CD4-positive, alpha-beta T cell (primary cell): Measurements from ENCODE around the gene HMG20B. TPM values are rescaled to one million over a fixed set of nuclear protein-coding genes. Genes with fewer than 3 reads are reported as not detected.

Experiments used
- ATAC-seq: fragments of 200-7000 bp; cut with Tn5 transposase; one replicate; pipeline ENCODE4 v1.10.0; 2022; ENCODE audit warnings: mild to moderate bottlenecking; ENCODE audit not compliant: poor library complexity
- CTCF ChIA-PET: fragments of 350-600 bp; sonication (Branson Sonifier 250); formaldehyde crosslinking; loops from one replicate; lab custom pipeline; 2021; ENCODE audit warnings: antibody characterized with exemption, inconsistent platforms; lab: Charles Lee
- POLR2A ChIA-PET: fragments of 350-600 bp; sonication (Branson Sonifier 250); formaldehyde crosslinking; loops from one replicate; lab custom pipeline; 2021; ENCODE audit warnings: antibody characterized with exemption, inconsistent platforms; lab: Charles Lee
- DNase-seq, 14 experiments: peaks; one replicate each; pipeline ENCODE4 v3.0.0-alpha.2; 2013 to 2020; ENCODE audit warnings: mixed read lengths in 2 of 14
- H3K27ac ChIP-seq, 2 donors: one replicate each; pipeline versions ENCODE4 v1.5.1 to v1.7.0; 2013; ENCODE audit warnings: low read length in 2 of 2, low read depth in 1 of 2, mild to moderate bottlenecking in 1 of 2
- H3K27me3 ChIP-seq, 2 experiments: 1 replicate in 1 of 2; 2 replicates in 1 of 2; pipeline versions ENCODE4 v1.6.1 to v1.7.0; 2013; ENCODE audit warnings: low read length in 2 of 2, control low read depth in 1 of 2, mild to moderate bottlenecking in 1 of 2, moderate library complexity in 1 of 2; ENCODE audit not compliant: insufficient read depth in 2 of 2, control insufficient read depth in 1 of 2
- H3K36me3 ChIP-seq: one replicate; pipeline ENCODE4 v1.6.1; 2013; ENCODE audit warnings: low read length, control low read depth; ENCODE audit not compliant: insufficient read depth
- H3K4me1 ChIP-seq: one replicate; pipeline ENCODE4 v1.6.1; 2013; ENCODE audit warnings: low read length, control low read depth; ENCODE audit not compliant: insufficient read depth
- H3K4me3 ChIP-seq: one replicate; pipeline ENCODE4 v1.5.1; 2013; ENCODE audit warnings: mild to moderate bottlenecking, low read length, moderate library complexity
- H3K9me3 ChIP-seq, 2 experiments: 1 replicate in 1 of 2; 2 replicates in 1 of 2; pipeline versions ENCODE4 v1.6.1 to v1.7.0; 2013; ENCODE audit warnings: low read length in 2 of 2, mild to moderate bottlenecking in 2 of 2, control low read depth in 1 of 2, moderate library complexity in 1 of 2; ENCODE audit not compliant: control insufficient read depth in 1 of 2, insufficient read depth in 1 of 2
- H3K27ac Mint-ChIP-seq: one replicate; pipeline ENCODE4 v1.8.0; 2020; ENCODE audit warnings: mixed read lengths
- H3K27me3 Mint-ChIP-seq: one replicate; pipeline ENCODE4 v1.8.0; 2021; ENCODE audit warnings: mixed read lengths
- H3K36me3 Mint-ChIP-seq: one replicate; pipeline ENCODE4 v1.8.0; 2021; ENCODE audit warnings: low read depth, mixed read lengths
- H3K4me1 Mint-ChIP-seq: one replicate; pipeline ENCODE4 v1.8.0; 2021; ENCODE audit warnings: low read depth, mixed read lengths
- H3K4me3 Mint-ChIP-seq: one replicate; pipeline ENCODE4 v1.8.0; 2020; ENCODE audit warnings: mild to moderate bottlenecking, mixed read lengths
- H3K9me3 Mint-ChIP-seq: one replicate; pipeline ENCODE4 v1.8.0; 2020; ENCODE audit warnings: mixed read lengths
- intact Hi-C, 2 experiments: fragments of 100-400 bp; cut with DNase I in 1 of 2; cut with micrococcal nuclease in 1 of 2; formaldehyde crosslinking; loops; one replicate each; pipeline versions ENCODE4 v1.15.1 to v1.9.0; 2023 to 2025; cut with DNase I, micrococcal nuclease
- total RNA-seq, 174 experiments: library from RNA in 2 of 174; stranded (reverse) in 2 of 174; gene quantifications; one replicate each; pipeline ENCODE4 v1.2.3 and lab custom pipeline; 2021 to 2026
- TF ChIP-seq, protein P1 (sequence below): fragments of 200-600 bp; IDR thresholded peaks from one replicate; pipeline ENCODE4 v1.8.0; 2022; ENCODE audit warnings: antibody characterized with exemption, mild to moderate bottlenecking

The HMG20B gene
- total RNA-seq, 2 experiments from 2014 or later = 34.3 to 36.6 TPM

DNA sequence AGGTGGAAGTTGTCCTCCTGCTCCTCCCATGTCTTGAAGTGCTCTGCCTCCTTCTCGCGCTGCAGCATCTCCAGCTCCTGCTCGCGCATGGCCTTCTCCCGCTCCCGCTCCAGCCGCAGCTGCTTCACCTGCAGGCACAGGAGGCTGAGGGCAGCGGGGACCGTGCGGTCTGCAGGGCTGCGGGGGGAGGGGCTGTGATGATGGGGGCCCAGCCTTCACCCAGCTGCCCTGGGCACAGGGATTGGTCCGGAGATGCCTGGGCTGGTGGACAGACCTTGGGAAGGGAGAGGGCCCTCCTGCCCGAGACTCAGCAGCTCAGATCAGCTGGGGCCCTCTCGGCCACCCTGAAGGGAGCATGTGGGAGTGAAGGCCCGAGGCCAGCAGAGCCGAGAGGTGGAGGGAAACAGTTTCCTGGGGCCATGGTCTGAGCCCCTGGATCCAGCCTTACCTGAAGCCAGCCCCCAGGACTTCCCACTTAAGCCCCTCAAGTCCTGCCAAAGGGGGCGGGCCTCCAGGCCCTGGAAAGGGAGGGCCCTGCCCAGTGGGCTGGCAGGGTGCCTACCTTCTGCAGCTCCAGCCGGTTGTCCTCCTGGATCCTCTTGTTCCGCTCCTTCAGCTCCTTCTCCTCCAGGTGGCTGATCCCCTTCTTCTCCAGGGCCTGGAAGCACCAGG, 47.5 kb downstream of the HMG20B start:
- Mint-ChIP-seq H3K4me1 (peaks cover 14% of the 10 kb centered on the region), H3K27ac (no peak overlapping the region), H3K36me3 (peaks cover 30% of the 10 kb centered on the region), H3K27me3 (no peaks in the 10 kb centered on the region), H3K4me3 (no peak overlapping the region), H3K9me3 (no peaks in the 10 kb centered on the region)
- ChIA-PET POLR2A (no interaction called here), CTCF (no interaction called here)
- no peak overlapping the region for H3K4me3 ChIP-seq
- ATAC-seq (no peak), DNase-seq (no peak)
- peaks cover 28% of the 10 kb centered on the region for H3K4me1 ChIP-seq
- intact Hi-C loops = no loop called here
- no peak overlapping the region for H3K27ac ChIP-seq
- TF ChIP-seq, protein P1, sequence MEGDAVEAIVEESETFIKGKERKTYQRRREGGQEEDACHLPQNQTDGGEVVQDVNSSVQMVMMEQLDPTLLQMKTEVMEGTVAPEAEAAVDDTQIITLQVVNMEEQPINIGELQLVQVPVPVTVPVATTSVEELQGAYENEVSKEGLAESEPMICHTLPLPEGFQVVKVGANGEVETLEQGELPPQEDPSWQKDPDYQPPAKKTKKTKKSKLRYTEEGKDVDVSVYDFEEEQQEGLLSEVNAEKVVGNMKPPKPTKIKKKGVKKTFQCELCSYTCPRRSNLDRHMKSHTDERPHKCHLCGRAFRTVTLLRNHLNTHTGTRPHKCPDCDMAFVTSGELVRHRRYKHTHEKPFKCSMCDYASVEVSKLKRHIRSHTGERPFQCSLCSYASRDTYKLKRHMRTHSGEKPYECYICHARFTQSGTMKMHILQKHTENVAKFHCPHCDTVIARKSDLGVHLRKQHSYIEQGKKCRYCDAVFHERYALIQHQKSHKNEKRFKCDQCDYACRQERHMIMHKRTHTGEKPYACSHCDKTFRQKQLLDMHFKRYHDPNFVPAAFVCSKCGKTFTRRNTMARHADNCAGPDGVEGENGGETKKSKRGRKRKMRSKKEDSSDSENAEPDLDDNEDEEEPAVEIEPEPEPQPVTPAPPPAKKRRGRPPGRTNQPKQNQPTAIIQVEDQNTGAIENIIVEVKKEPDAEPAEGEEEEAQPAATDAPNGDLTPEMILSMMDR = no peak
- no peaks in the 10 kb centered on the region for H3K27me3 ChIP-seq
- peaks cover 51% of the 10 kb centered on the region for H3K36me3 ChIP-seq
- H3K9me3 ChIP-seq = no peaks in the 10 kb centered on the region

DNA sequence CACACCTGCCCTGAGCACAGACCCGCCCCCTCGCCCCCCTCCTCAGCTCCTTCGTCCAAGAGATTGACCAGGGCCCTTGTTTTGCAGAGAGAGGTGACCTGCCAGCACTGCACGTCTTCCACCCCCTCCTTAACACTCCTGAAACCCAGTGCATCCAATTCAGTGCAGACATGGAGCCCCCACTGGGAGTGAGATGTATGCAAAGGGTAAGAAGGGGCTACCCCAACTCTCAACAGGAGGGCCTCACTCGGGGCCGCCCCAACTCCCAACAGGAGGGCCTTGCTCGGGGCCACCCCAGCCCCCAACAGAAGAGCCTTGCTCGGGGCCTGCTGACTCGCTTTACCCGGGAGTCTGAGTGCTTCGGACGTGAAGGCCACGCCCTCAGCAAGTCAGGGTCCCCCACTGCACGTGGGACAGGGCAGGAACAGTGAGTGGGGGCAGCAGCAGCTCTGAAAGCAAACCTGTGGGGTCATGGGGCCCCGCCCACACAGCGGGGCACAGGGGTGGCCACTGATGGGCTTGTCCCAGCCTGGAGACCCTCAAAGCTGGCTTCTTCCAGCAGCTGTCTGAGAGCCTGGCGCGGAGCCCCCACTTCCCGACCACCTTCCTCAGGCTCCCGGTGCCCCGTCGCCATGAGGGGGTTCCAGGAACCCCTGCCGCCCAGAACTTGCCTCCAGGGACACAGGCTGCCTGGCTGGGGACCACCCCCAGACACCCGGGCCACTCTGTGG, 48.2 kb downstream of the HMG20B start:
- ATAC-seq (no peak), DNase-seq (no peak)
- Mint-ChIP-seq H3K27me3 (no peaks in the 10 kb centered on the region), H3K4me1 (peaks cover 17% of the 10 kb centered on the region), H3K4me3 (no peak overlapping the region), H3K36me3 (peaks cover 30% of the 10 kb centered on the region), H3K9me3 (no peaks in the 10 kb centered on the region), H3K27ac (no peak overlapping the region)
- Histone ChIP-seq H3K36me3 (peaks cover 48% of the 10 kb centered on the region), H3K27me3 (no peaks in the 10 kb centered on the region), H3K27ac (no peak overlapping the region), H3K4me3 (no peak overlapping the region), H3K9me3 (no peaks in the 10 kb centered on the region), H3K4me1 (peaks cover 35% of the 10 kb centered on the region)
- ChIA-PET POLR2A (no interaction called here), CTCF (no interaction called here)
- TF ChIP-seq, protein P1 = no peak
- intact Hi-C loops = no loop called here

DNA sequence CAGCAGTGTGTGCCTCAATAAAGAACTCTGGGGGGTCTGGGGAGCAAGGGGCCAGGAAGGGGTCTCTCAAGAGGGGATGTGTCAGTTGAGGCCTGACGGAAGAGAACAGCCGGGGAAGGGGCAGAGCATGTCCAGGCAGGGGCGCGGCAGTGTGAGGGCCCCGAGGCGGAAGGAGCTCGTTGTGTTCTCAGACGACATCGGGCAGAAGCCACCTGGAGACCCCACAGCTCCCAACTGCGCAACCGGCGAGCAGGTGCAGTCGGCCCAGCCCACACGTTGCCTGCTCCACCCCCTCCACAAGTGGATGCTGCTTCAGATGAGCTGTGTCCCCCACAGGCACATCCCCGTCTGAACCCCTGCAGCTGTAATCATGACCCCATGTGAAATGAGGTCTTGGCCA, 48.9 kb downstream of the HMG20B start:
- H3K36me3 ChIP-seq = peaks cover 45% of the 10 kb centered on the region
- H3K9me3 ChIP-seq = no peaks in the 10 kb centered on the region
- Mint-ChIP-seq H3K4me3 (no peak overlapping the region), H3K27ac (no peak overlapping the region), H3K4me1 (peaks cover 22% of the 10 kb centered on the region), H3K27me3 (no peaks in the 10 kb centered on the region), H3K9me3 (no peaks in the 10 kb centered on the region), H3K36me3 (peaks cover 32% of the 10 kb centered on the region)
- DNase-seq (no peak), ATAC-seq (no peak)
- H3K4me1 ChIP-seq = peaks cover 40% of the 10 kb centered on the region
- no peak overlapping the region for H3K27ac ChIP-seq
- TF ChIP-seq, protein P1 = no peak
- no peaks in the 10 kb centered on the region for H3K27me3 ChIP-seq
- ChIA-PET CTCF (no interaction called here), POLR2A (no interaction called here)
- no peak overlapping the region for H3K4me3 ChIP-seq
- intact Hi-C loops = no loop called here
